ENCODE data around the gene S100A16.

- TF ChIP-seq CTCF (IDR thresholded peaks at IDR 0.05) (no peak), POLR2A (IDR thresholded peaks at IDR 0.05) (no peak)
Observed at GRCh38 chr1:153649137-153649862, 36.4 kb upstream of the S100A16 start.
